ENCODE results near the gene CIBAR2. TPM values are rescaled to one million over a fixed set of nuclear protein-coding genes. Genes with fewer than 3 reads are reported as not detected.

Gene CIBAR2
- total RNA-seq, 1 experiment from 2014 or later: not detected

GRCh38 chr16:85068746-85069145 is 43.5 kb downstream of the CIBAR2 start:
- Histone ChIP-seq H3K9me2 (replicated peaks; ENCODE audit: insufficient read depth, low read length) (no peaks in the 10 kb centered on the region), H3K36me3 (ENCODE audit: insufficient read depth, low read length) (no peaks in the 10 kb centered on the region), H3K9ac (ENCODE audit: low read length) (no peak overlapping the region), H3K9me3 (ENCODE audit: low read length) (no peaks in the 10 kb centered on the region), H3K27me3 (ENCODE audit: low read length) (no peaks in the 10 kb centered on the region), H3K4me2 (ENCODE audit: low read depth, low read length, poor library complexity, severe bottlenecking) (no peak overlapping the region), H3K79me2 (ENCODE audit: low read length) (no peaks in the 10 kb centered on the region), H2AFZ (ENCODE audit: low read length) (no peak overlapping the region), H3K4me3 (ENCODE audit: low read length) (no peak overlapping the region), H4K20me1 (ENCODE audit: insufficient read depth, low read depth, low read length) (no peaks in the 10 kb centered on the region; the same call in 1 of the 2 replicates), H3K27ac (ENCODE audit: low read length) (no peak overlapping the region), H3K4me1 (ENCODE audit: low read length) (no peaks in the 10 kb centered on the region)
- no peak for DNase-seq

GRCh38 chr16:85067426-85067825 is 44.8 kb downstream of the CIBAR2 start:
- Histone ChIP-seq H3K9me2 (replicated peaks; ENCODE audit: insufficient read depth, low read length) (no peaks in the 10 kb centered on the region), H3K4me1 (ENCODE audit: low read length) (no peaks in the 10 kb centered on the region), H3K9me3 (ENCODE audit: low read length) (no peaks in the 10 kb centered on the region), H4K20me1 (ENCODE audit: insufficient read depth, low read depth, low read length) (no peaks in the 10 kb centered on the region; the same call in 1 of the 2 replicates), H2AFZ (ENCODE audit: low read length) (no peak overlapping the region), H3K79me2 (ENCODE audit: low read length) (no peaks in the 10 kb centered on the region), H3K27ac (ENCODE audit: low read length) (no peak overlapping the region), H3K27me3 (ENCODE audit: low read length) (no peaks in the 10 kb centered on the region), H3K4me3 (ENCODE audit: low read length) (no peak overlapping the region), H3K36me3 (ENCODE audit: insufficient read depth, low read length) (no peaks in the 10 kb centered on the region), H3K4me2 (ENCODE audit: low read depth, low read length, poor library complexity, severe bottlenecking) (no peak overlapping the region), H3K9ac (ENCODE audit: low read length) (no peak overlapping the region)
- no peak for DNase-seq

- Histone ChIP-seq H3K27me3 (ENCODE audit: low read length) (no peaks in the 10 kb centered on the region), H3K4me3 (ENCODE audit: low read length) (no peak overlapping the region), H3K27ac (ENCODE audit: low read length) (no peak overlapping the region), H3K4me1 (ENCODE audit: low read length) (no peaks in the 10 kb centered on the region), H3K79me2 (ENCODE audit: low read length) (no peaks in the 10 kb centered on the region), H3K9me3 (ENCODE audit: low read length) (no peaks in the 10 kb centered on the region), H4K20me1 (ENCODE audit: insufficient read depth, low read depth, low read length) (no peaks in the 10 kb centered on the region; the same call in 1 of the 2 replicates), H3K9me2 (replicated peaks; ENCODE audit: insufficient read depth, low read length) (no peaks in the 10 kb centered on the region), H3K9ac (ENCODE audit: low read length) (no peak overlapping the region), H2AFZ (ENCODE audit: low read length) (no peak overlapping the region), H3K4me2 (ENCODE audit: low read depth, low read length, poor library complexity, severe bottlenecking) (no peak overlapping the region), H3K36me3 (ENCODE audit: insufficient read depth, low read length) (no peaks in the 10 kb centered on the region)
- DNase-seq: no peak
Measured at GRCh38 chr16:85067024-85067423, 45.2 kb downstream of the CIBAR2 start.

- H3K4me3 ChIP-seq (ENCODE audit: low read length): no peak overlapping the region
- no peak overlapping the region for H3K9ac ChIP-seq (ENCODE audit: low read length)
- H4K20me1 ChIP-seq (ENCODE audit: insufficient read depth, low read depth, low read length): no peaks in the 10 kb centered on the region; the same call in 1 of the 2 replicates
- no peaks in the 10 kb centered on the region for H3K9me3 ChIP-seq (ENCODE audit: low read length)
- H3K9me2 ChIP-seq (replicated peaks; ENCODE audit: insufficient read depth, low read length): no peaks in the 10 kb centered on the region
- H3K4me1 ChIP-seq (ENCODE audit: low read length): no peaks in the 10 kb centered on the region
- no peak overlapping the region for H3K4me2 ChIP-seq (ENCODE audit: low read depth, low read length, poor library complexity, severe bottlenecking)
- no peaks in the 10 kb centered on the region for H3K27me3 ChIP-seq (ENCODE audit: low read length)
- no peaks in the 10 kb centered on the region for H3K36me3 ChIP-seq (ENCODE audit: insufficient read depth, low read length)
- no peak overlapping the region for H3K27ac ChIP-seq (ENCODE audit: low read length)
- no peak for DNase-seq
- no peak overlapping the region for H2AFZ ChIP-seq (ENCODE audit: low read length)
- no peaks in the 10 kb centered on the region for H3K79me2 ChIP-seq (ENCODE audit: low read length)
Measured at GRCh38 chr16:85066346-85066885, 45.9 kb downstream of the CIBAR2 start.

- no peaks in the 10 kb centered on the region for H3K9me3 ChIP-seq (ENCODE audit: low read length)
- no peak overlapping the region for H3K9ac ChIP-seq (ENCODE audit: low read length)
- no peaks in the 10 kb centered on the region for H3K79me2 ChIP-seq (ENCODE audit: low read length)
- H3K27me3 ChIP-seq (ENCODE audit: low read length): no peaks in the 10 kb centered on the region
- no peak overlapping the region for H3K4me3 ChIP-seq (ENCODE audit: low read length)
- H2AFZ ChIP-seq (ENCODE audit: low read length): no peak overlapping the region
- no peaks in the 10 kb centered on the region for H3K36me3 ChIP-seq (ENCODE audit: insufficient read depth, low read length)
- no peaks in the 10 kb centered on the region; the same call in 1 of the 2 replicates for H4K20me1 ChIP-seq (ENCODE audit: insufficient read depth, low read depth, low read length)
- no peak for DNase-seq
- no peak overlapping the region for H3K27ac ChIP-seq (ENCODE audit: low read length)
- no peak overlapping the region for H3K4me2 ChIP-seq (ENCODE audit: low read depth, low read length, poor library complexity, severe bottlenecking)
- H3K9me2 ChIP-seq (replicated peaks; ENCODE audit: insufficient read depth, low read length): no peaks in the 10 kb centered on the region
- no peaks in the 10 kb centered on the region for H3K4me1 ChIP-seq (ENCODE audit: low read length)
Measured at GRCh38 chr16:85065099-85065498, 47.2 kb downstream of the CIBAR2 start.

- Histone ChIP-seq H3K27ac (ENCODE audit: low read length) (no peak overlapping the region), H2AFZ (ENCODE audit: low read length) (no peak overlapping the region), H3K27me3 (ENCODE audit: low read length) (no peaks in the 10 kb centered on the region), H3K9me3 (ENCODE audit: low read length) (no peaks in the 10 kb centered on the region), H3K4me1 (ENCODE audit: low read length) (no peaks in the 10 kb centered on the region), H4K20me1 (ENCODE audit: insufficient read depth, low read depth, low read length) (no peaks in the 10 kb centered on the region; the same call in 1 of the 2 replicates), H3K9ac (ENCODE audit: low read length) (no peak overlapping the region), H3K4me3 (ENCODE audit: low read length) (no peak overlapping the region), H3K4me2 (ENCODE audit: low read depth, low read length, poor library complexity, severe bottlenecking) (no peak overlapping the region), H3K79me2 (ENCODE audit: low read length) (no peaks in the 10 kb centered on the region), H3K9me2 (replicated peaks; ENCODE audit: insufficient read depth, low read length) (no peaks in the 10 kb centered on the region), H3K36me3 (ENCODE audit: insufficient read depth, low read length) (no peaks in the 10 kb centered on the region)
- no peak for DNase-seq
Measured at GRCh38 chr16:85064186-85064585, 48.1 kb downstream of the CIBAR2 start.

GRCh38 chr16:85062845-85063244 is 49.4 kb downstream of the CIBAR2 start:
- no peak overlapping the region for H3K27ac ChIP-seq (ENCODE audit: low read length)
- no peaks in the 10 kb centered on the region; the same call in 1 of the 2 replicates for H4K20me1 ChIP-seq (ENCODE audit: insufficient read depth, low read depth, low read length)
- no peaks in the 10 kb centered on the region for H3K9me2 ChIP-seq (replicated peaks; ENCODE audit: insufficient read depth, low read length)
- H3K4me3 ChIP-seq (ENCODE audit: low read length): no peak overlapping the region
- H3K4me2 ChIP-seq (ENCODE audit: low read depth, low read length, poor library complexity, severe bottlenecking): no peak overlapping the region
- DNase-seq: no peak
- H3K79me2 ChIP-seq (ENCODE audit: low read length): no peaks in the 10 kb centered on the region
- no peak overlapping the region for H2AFZ ChIP-seq (ENCODE audit: low read length)
- H3K27me3 ChIP-seq (ENCODE audit: low read length): no peaks in the 10 kb centered on the region
- H3K36me3 ChIP-seq (ENCODE audit: insufficient read depth, low read length): no peaks in the 10 kb centered on the region
- peaks cover 9% of the 10 kb centered on the region for H3K4me1 ChIP-seq (ENCODE audit: low read length)
- no peaks in the 10 kb centered on the region for H3K9me3 ChIP-seq (ENCODE audit: low read length)
- no peak overlapping the region for H3K9ac ChIP-seq (ENCODE audit: low read length)

GRCh38 chr16:85062323-85062722 is 49.9 kb downstream of the CIBAR2 start:
- no peak overlapping the region for H3K4me3 ChIP-seq (ENCODE audit: low read length)
- no peaks in the 10 kb centered on the region for H3K27me3 ChIP-seq (ENCODE audit: low read length)
- no peak for DNase-seq
- no peak overlapping the region for H3K27ac ChIP-seq (ENCODE audit: low read length)
- no peaks in the 10 kb centered on the region for H3K36me3 ChIP-seq (ENCODE audit: insufficient read depth, low read length)
- no peaks in the 10 kb centered on the region for H3K9me2 ChIP-seq (replicated peaks; ENCODE audit: insufficient read depth, low read length)
- H3K4me2 ChIP-seq (ENCODE audit: low read depth, low read length, poor library complexity, severe bottlenecking): no peak overlapping the region
- H2AFZ ChIP-seq (ENCODE audit: low read length): no peak overlapping the region
- H3K79me2 ChIP-seq (ENCODE audit: low read length): no peaks in the 10 kb centered on the region
- peaks cover 14% of the 10 kb centered on the region for H3K4me1 ChIP-seq (ENCODE audit: low read length)
- H4K20me1 ChIP-seq (ENCODE audit: insufficient read depth, low read depth, low read length): no peaks in the 10 kb centered on the region; the same call in 1 of the 2 replicates
- no peaks in the 10 kb centered on the region for H3K9me3 ChIP-seq (ENCODE audit: low read length)
- H3K9ac ChIP-seq (ENCODE audit: low read length): no peak overlapping the region
